DOHH2 (cell line): ENCODE data around the gene TRA2B.

Experiments used
- EZH2phosphoT487 ChIP-seq: fragments of 200-600 bp; sonication (generic); IDR thresholded peaks from 2 replicates; pipeline ENCODE4 v1.6.1; 2017; ENCODE audit warnings: borderline replicate concordance, mild to moderate bottlenecking, antibody characterized with exemption, low read length, moderate library complexity, mixed read lengths
- TF ChIP-seq, protein P1 (sequence below): fragments of 200-600 bp; sonication (generic); IDR thresholded peaks from one replicate; pipeline ENCODE4 v1.5.1; 2014; ENCODE audit warnings: antibody characterized with exemption, mild to moderate bottlenecking, low read depth, low read length; ENCODE audit not compliant: poor library complexity, severe bottlenecking

- TF ChIP-seq, protein P1, sequence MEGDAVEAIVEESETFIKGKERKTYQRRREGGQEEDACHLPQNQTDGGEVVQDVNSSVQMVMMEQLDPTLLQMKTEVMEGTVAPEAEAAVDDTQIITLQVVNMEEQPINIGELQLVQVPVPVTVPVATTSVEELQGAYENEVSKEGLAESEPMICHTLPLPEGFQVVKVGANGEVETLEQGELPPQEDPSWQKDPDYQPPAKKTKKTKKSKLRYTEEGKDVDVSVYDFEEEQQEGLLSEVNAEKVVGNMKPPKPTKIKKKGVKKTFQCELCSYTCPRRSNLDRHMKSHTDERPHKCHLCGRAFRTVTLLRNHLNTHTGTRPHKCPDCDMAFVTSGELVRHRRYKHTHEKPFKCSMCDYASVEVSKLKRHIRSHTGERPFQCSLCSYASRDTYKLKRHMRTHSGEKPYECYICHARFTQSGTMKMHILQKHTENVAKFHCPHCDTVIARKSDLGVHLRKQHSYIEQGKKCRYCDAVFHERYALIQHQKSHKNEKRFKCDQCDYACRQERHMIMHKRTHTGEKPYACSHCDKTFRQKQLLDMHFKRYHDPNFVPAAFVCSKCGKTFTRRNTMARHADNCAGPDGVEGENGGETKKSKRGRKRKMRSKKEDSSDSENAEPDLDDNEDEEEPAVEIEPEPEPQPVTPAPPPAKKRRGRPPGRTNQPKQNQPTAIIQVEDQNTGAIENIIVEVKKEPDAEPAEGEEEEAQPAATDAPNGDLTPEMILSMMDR: no peak
- TF ChIP-seq EZH2phosphoT487: no peak
Observed at GRCh38 chr3:185914911-185915629, 22.7 kb downstream of the TRA2B start.
